COLO668 (cell line): ENCODE data around the gene SRGAP2B.
"Not testable (repeated sequence)": the region's sequence is repeated elsewhere in the genome, so short reads cannot be mapped to it uniquely, and the experiment has no call there.

Experiments
- DNase-seq: peaks from one replicate; lab custom pipeline; 2025; ENCODE audit not compliant: unreplicated experiment; lab: John Stamatoyannopoulos, UW

Gene SRGAP2B

GRCh38 chr1:145093517-145094149, 1.5 kb downstream of the SRGAP2B start:
- DNase-seq, result not testable (repeated sequence)

- DNase-seq, result not testable (repeated sequence)
Measured at GRCh38 chr1:145082483-145083255, 12.5 kb downstream of the SRGAP2B start.

GRCh38 chr1:145080193-145080592, 14.9 kb downstream of the SRGAP2B start:
- DNase-seq, result not testable (repeated sequence)

- not testable (repeated sequence) for DNase-seq
Measured at GRCh38 chr1:145079737-145080136, 15.4 kb downstream of the SRGAP2B start.

- not testable (repeated sequence) for DNase-seq
Measured at GRCh38 chr1:145078787-145079370, 16.2 kb downstream of the SRGAP2B start.

- not testable (repeated sequence) for DNase-seq
Measured at GRCh38 chr1:145077872-145078786, 17.0 kb downstream of the SRGAP2B start.

GRCh38 chr1:145076877-145077276, 18.3 kb downstream of the SRGAP2B start:
- DNase-seq, result not testable (repeated sequence)

- not testable (repeated sequence) for DNase-seq
Measured at GRCh38 chr1:145074021-145074559, 21.0 kb downstream of the SRGAP2B start.

- not testable (repeated sequence) for DNase-seq
Measured at GRCh38 chr1:145071569-145071968, 23.6 kb downstream of the SRGAP2B start.

GRCh38 chr1:145066486-145066885, 28.6 kb downstream of the SRGAP2B start:
- DNase-seq, result not testable (repeated sequence)

- not testable (repeated sequence) for DNase-seq
Measured at GRCh38 chr1:145065194-145065826, 29.8 kb downstream of the SRGAP2B start.

GRCh38 chr1:145063941-145064648, 31.0 kb downstream of the SRGAP2B start:
- not testable (repeated sequence) for DNase-seq

GRCh38 chr1:145063285-145063684, 31.8 kb downstream of the SRGAP2B start:
- DNase-seq, result not testable (repeated sequence)

GRCh38 chr1:145058184-145058583, 36.9 kb downstream of the SRGAP2B start:
- not testable (repeated sequence) for DNase-seq

- DNase-seq, result not testable (repeated sequence)
Measured at GRCh38 chr1:145055217-145055760, 39.8 kb downstream of the SRGAP2B start.

GRCh38 chr1:145053428-145053827, 41.7 kb downstream of the SRGAP2B start:
- not testable (repeated sequence) for DNase-seq

GRCh38 chr1:145052019-145052776, 42.9 kb downstream of the SRGAP2B start:
- DNase-seq, result not testable (repeated sequence)

GRCh38 chr1:145048181-145048856, 46.8 kb downstream of the SRGAP2B start:
- DNase-seq, result not testable (repeated sequence)
